CD4-positive, CD25-positive, alpha-beta regulatory T cell (primary cell): ENCODE results near the gene C1orf174. TPM values are rescaled to one million over a fixed set of nuclear protein-coding genes. Genes with fewer than 3 reads are reported as not detected.
A peak's percentile ranks its signal among the peaks of the same experiment; 100 is the strongest.

Experiments used
- ATAC-seq, 2 donors: fragments of 150-1000 bp; cut with Tn5 transposase; one replicate each; pipeline ENCODE4 v1.10.0; 2021; ENCODE audit warnings: low read depth in 2 of 2, moderate number of reproducible peaks in 2 of 2, moderate library complexity in 1 of 2
- DNase-seq, 3 donors: peaks; one replicate each; pipeline versions ENCODE4 v3.0.0 to v3.0.0-alpha.2; 2012 to 2022; ENCODE audit warnings: mixed read lengths in 1 of 3
- H3K27ac ChIP-seq: one replicate; pipeline ENCODE4 v1.7.0; 2013; ENCODE audit warnings: mild to moderate bottlenecking, low read length; ENCODE audit not compliant: insufficient read depth, poor library complexity, severe bottlenecking
- H3K27me3 ChIP-seq: one replicate; pipeline ENCODE4 v1.7.0; 2013; ENCODE audit warnings: low read length; ENCODE audit not compliant: control insufficient read depth, insufficient read depth
- H3K36me3 ChIP-seq: one replicate; pipeline ENCODE4 v1.7.0; 2013; ENCODE audit warnings: mild to moderate bottlenecking, low read length, moderate library complexity; ENCODE audit not compliant: control insufficient read depth, insufficient read depth
- H3K4me1 ChIP-seq: 2 replicates; pipeline ENCODE4 v1.7.0; 2013; ENCODE audit warnings: mild to moderate bottlenecking, low read length; ENCODE audit not compliant: insufficient read depth, control insufficient read depth, poor library complexity, severe bottlenecking
- H3K4me3 ChIP-seq: one replicate; pipeline ENCODE4 v1.7.0; 2013; ENCODE audit warnings: low read depth, mild to moderate bottlenecking, low read length, moderate library complexity
- H3K9me3 ChIP-seq, 2 experiments: 1 replicate in 1 of 2; 2 replicates in 1 of 2; pipeline ENCODE4 v1.7.0; 2013; ENCODE audit warnings: low read length in 2 of 2, mild to moderate bottlenecking in 1 of 2, moderate library complexity in 1 of 2; ENCODE audit not compliant: control insufficient read depth in 2 of 2
- H3K27ac Mint-ChIP-seq, 3 donors: one replicate each; pipeline ENCODE4 v1.8.0; 2020 to 2022; ENCODE audit warnings: mild to moderate bottlenecking in 3 of 3, mixed read lengths in 3 of 3, moderate library complexity in 2 of 3
- H3K27me3 Mint-ChIP-seq: one replicate; pipeline ENCODE4 v1.8.0; 2022; ENCODE audit warnings: mild to moderate bottlenecking, mixed read lengths
- H3K36me3 Mint-ChIP-seq: one replicate; pipeline ENCODE4 v1.8.0; 2020; ENCODE audit warnings: mixed read lengths
- H3K4me1 Mint-ChIP-seq, 4 donors: one replicate each; pipeline ENCODE4 v1.8.0; 2020 to 2022; ENCODE audit warnings: mixed read lengths in 4 of 4, mild to moderate bottlenecking in 1 of 4
- H3K4me3 Mint-ChIP-seq, 4 donors: one replicate each; pipeline ENCODE4 v1.8.0; 2020 to 2022; ENCODE audit warnings: mild to moderate bottlenecking in 4 of 4, mixed read lengths in 4 of 4, moderate library complexity in 3 of 4
- H3K9me3 Mint-ChIP-seq, 7 donors: one replicate each; pipeline ENCODE4 v1.8.0; 2020 to 2022; ENCODE audit warnings: mixed read lengths in 7 of 7, mild to moderate bottlenecking in 3 of 7, moderate library complexity in 2 of 7
- polyA plus RNA-seq, 4 donors: library from polyadenylated mRNA; unstranded; fragments of 300-500 nt; fragmentation: Illumina TruSeq; gene quantifications; one replicate each; pipeline ENCODE4 v1.2.3, GENCODE V29; 2021
- total RNA-seq: library from RNA; stranded (reverse); gene quantifications from one replicate; pipeline ENCODE4 v1.2.3, GENCODE V29; 2022

The C1orf174 gene
- total RNA-seq (15.4 TPM), polyA plus RNA-seq (10 to 100 TPM; 22.0 to 33.3 (median 26.9) TPM)

DNA sequence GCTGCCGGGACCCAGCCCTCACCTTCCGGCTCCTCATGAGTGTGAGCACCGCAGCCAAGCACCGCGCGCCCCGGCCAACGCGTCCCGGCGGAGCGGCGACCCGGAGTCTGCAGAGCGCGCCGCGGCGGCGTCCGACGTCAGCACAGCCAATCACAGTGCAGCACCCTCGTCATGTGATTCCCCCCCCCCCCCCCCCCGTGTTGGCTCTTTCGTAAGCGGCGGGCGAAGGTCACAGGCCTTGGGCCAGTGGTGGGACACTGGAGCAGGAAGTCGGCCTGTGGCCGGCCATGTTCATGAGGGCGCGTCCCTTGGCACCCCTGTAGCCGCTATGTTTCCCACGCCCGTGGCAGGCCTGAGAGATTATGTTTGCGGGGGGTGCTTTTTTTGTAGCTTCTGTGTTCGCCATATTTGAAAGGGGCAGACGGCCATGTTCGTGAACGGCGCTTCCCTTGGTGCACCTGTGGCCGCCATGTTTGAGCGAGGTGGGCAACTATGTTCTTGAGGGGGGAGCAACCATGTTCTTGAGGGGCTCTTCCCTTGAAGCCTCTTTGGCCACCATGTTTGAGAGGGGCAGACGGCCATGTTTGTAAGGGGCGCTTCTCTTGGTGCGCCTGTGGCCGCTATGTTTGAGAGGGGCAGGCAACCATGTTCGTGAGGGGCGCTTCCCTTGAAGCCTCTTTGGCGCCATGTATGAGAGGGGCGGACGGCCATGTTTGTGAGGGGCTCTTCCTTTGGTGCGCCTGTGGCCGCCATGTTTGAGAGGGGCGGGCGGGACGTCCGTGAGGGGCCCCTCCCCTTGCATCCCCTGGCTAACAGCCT lies at the start of gene C1orf174:
Gene C1orf174 (minus strand): TSS at position 123 of the 819 bp plus-strand sequence. CDS start 86 bp downstream, at position 37.
- DNase-seq = peak; percentile 94 to 98 (median 98)
- peaks cover 14 to 70% (median 44%) of the 10 kb centered on the region in 4 donors for H3K4me1 Mint-ChIP-seq
- H3K4me1 ChIP-seq = peaks cover 44% of the 10 kb centered on the region

DNA sequence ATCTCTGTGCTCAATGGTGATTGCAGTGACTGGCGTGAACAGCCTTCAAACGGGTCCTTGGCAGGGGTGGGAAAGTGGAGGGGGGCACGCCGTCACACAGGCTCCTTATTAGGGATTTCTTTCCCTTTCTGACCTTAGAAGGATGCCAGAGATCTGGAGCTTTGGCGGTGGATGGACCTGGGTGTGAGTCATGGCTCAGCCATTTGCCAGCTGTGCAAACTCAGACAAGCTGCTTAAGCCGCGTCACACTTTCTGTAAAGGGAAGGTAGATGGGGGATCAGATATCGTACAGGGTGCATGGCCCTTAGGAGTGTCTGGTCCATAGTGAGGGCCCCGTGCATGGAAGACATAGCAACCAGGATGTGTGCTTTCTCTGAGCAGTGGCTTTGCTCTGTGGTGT lies 48.3 kb upstream of the C1orf174 start:
- H3K27me3 ChIP-seq = no peaks in the 10 kb centered on the region
- H3K27me3 Mint-ChIP-seq = no peaks in the 10 kb centered on the region
- H3K27ac Mint-ChIP-seq = peak overlapping the region in 1 of 3 donors; percentile 77
- H3K36me3 ChIP-seq = no peaks in the 10 kb centered on the region
- no peak overlapping the region for H3K4me3 ChIP-seq
- no peak for ATAC-seq
- peaks cover 0 to 3% (median 0%) of the 10 kb centered on the region in 7 donors for H3K9me3 Mint-ChIP-seq
- no peaks in the 10 kb centered on the region for H3K4me1 Mint-ChIP-seq
- H3K9me3 ChIP-seq = no peaks in the 10 kb centered on the region
- H3K4me1 ChIP-seq = no peaks in the 10 kb centered on the region
- H3K4me3 Mint-ChIP-seq = no peak overlapping the region
- H3K27ac ChIP-seq = no peak overlapping the region
- H3K36me3 Mint-ChIP-seq = no peaks in the 10 kb centered on the region
- no peak for DNase-seq

More for the DNA sequence above, at the start of gene C1orf174:
- Mint-ChIP-seq H3K4me3 (peak within 1 kb of the TSS; percentile 95 to 97 (median 96)), H3K27me3 (no peaks in the 10 kb centered on the region), H3K9me3 (peaks cover 0 to 14% (median 4%) of the 10 kb centered on the region in 7 donors), H3K36me3 (peaks cover 13% of the 10 kb centered on the region), H3K27ac (peak within 1 kb of the TSS; percentile 91 to 99 (median 99))
- Histone ChIP-seq H3K9me3 (peaks cover 0 to 10% of the 10 kb centered on the region in 2 experiments), H3K27me3 (no peaks in the 10 kb centered on the region), H3K4me3 (peak within 1 kb of the TSS; percentile 67), H3K36me3 (peaks cover 3% of the 10 kb centered on the region), H3K27ac (peak within 1 kb of the TSS; percentile 93)
- ATAC-seq = peak; percentile 86 to 88

DNA sequence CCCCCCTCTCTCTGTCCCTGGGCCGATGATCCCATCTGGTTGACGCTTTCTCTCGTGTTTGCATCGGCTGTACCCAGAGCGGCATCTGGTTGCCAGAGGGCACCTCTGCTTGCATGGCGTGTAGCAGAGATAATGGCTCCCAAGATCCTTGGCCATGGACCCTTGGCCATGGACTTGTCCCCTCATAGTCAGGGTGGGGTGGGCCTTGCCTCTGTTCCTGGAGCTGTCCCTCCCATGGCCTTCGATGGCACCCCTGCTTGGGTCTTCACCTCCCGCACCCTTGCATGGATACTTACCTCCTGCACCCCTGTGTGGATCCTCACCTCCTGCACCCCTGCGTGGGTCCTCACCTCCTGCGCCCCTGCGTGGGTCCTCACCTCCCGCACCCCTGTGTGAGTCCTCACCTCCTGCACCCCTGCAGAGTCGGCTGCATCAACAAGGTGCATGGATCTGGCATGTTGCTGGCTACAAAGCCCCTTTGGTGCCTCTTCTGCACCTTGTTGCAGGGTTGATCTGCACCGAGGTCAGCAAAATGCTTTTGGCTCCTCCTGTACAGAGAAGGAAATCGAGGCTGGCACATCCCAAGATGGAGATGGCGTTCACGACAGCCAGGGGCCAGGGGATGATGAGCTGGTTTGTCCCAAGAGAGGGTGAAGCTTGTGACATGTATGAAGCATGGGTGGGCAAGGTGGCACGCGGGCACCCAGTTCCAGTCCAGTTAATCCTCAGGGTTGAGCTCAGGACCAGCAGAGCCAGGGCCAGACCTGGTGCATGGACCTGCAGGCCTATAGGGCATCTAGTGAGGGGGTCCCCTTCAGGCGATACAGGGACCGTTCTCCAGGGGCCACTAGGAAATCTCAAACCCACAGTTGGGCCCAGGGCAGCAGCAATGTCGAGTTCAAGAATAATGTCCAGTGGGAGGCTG lies 46.1 kb upstream of the C1orf174 start:
- Mint-ChIP-seq H3K27me3 (no peaks in the 10 kb centered on the region), H3K9me3 (peaks cover 0 to 3% (median 0%) of the 10 kb centered on the region in 7 donors), H3K36me3 (no peaks in the 10 kb centered on the region), H3K4me3 (no peak overlapping the region), H3K27ac (no peak overlapping the region), H3K4me1 (no peaks in the 10 kb centered on the region)
- no peak overlapping the region for H3K4me3 ChIP-seq
- no peaks in the 10 kb centered on the region for H3K4me1 ChIP-seq
- no peak overlapping the region for H3K27ac ChIP-seq
- ATAC-seq (no peak), DNase-seq (no peak)
- no peaks in the 10 kb centered on the region for H3K27me3 ChIP-seq
- no peaks in the 10 kb centered on the region for H3K9me3 ChIP-seq
- H3K36me3 ChIP-seq = no peaks in the 10 kb centered on the region

DNA sequence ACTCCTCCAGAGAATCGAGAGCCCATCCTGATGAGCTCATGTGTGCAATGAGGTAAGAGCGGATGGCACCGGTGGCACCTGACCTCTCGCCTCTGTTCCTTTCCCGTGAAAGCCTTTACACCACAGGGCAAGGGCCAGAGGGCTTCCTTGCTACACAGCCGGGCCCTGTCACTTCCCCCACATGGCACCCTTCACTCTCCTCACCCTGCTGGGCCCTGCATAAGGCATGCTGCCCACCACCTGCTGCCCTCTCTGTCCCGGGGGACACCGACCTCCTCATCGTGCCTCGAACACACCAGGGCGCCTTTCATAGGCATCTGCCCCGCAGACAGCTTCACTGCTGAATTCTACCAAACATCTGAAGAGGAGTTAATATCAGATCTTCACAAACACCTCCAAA lies 45.1 kb upstream of the C1orf174 start:
- Histone ChIP-seq H3K27me3 (no peaks in the 10 kb centered on the region), H3K36me3 (no peaks in the 10 kb centered on the region), H3K9me3 (no peaks in the 10 kb centered on the region), H3K27ac (no peak overlapping the region), H3K4me1 (no peaks in the 10 kb centered on the region), H3K4me3 (no peak overlapping the region)
- H3K4me1 Mint-ChIP-seq = no peaks in the 10 kb centered on the region
- ATAC-seq (no peak), DNase-seq (no peak)
- no peak overlapping the region for H3K27ac Mint-ChIP-seq
- H3K9me3 Mint-ChIP-seq = peaks cover 0 to 3% (median 0%) of the 10 kb centered on the region in 7 donors
- H3K4me3 Mint-ChIP-seq = no peak overlapping the region
- no peaks in the 10 kb centered on the region for H3K36me3 Mint-ChIP-seq
- no peaks in the 10 kb centered on the region for H3K27me3 Mint-ChIP-seq

DNA sequence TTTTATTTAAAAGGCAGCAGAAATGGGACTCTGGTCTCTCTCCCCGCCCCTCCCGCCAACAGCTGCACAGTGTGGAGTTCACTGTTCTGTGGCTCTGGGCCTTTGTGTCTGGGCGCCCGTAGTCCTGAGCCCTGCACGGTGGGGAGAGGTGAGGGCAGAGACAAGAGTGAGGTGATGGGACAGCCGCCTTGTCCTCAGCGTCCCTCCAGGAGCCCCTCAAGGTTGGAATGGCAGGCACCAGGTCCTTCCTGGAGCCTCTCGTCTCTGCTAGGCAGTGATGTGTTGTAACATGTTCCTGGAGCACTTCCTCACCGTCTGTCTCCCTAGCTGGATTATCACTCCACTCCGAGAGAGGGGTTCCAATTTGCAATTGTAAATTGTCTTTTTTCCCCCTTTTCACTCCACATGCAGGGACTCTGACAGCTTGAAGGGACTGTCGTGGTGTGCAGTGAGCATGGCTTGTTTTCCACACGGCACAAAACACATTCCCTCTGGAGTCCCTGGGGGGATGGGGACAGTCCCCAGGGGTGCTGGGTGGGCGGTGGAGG lies 44.6 kb upstream of the C1orf174 start:
- H3K27me3 ChIP-seq = no peaks in the 10 kb centered on the region
- Mint-ChIP-seq H3K4me3 (no peak overlapping the region), H3K4me1 (no peaks in the 10 kb centered on the region), H3K9me3 (peaks cover 0 to 3% (median 0%) of the 10 kb centered on the region in 7 donors), H3K36me3 (no peaks in the 10 kb centered on the region), H3K27ac (no peak overlapping the region), H3K27me3 (no peaks in the 10 kb centered on the region)
- H3K36me3 ChIP-seq = no peaks in the 10 kb centered on the region
- ATAC-seq = no peak
- H3K4me1 ChIP-seq = no peaks in the 10 kb centered on the region
- no peak overlapping the region for H3K4me3 ChIP-seq
- no peak for DNase-seq
- H3K9me3 ChIP-seq = no peaks in the 10 kb centered on the region
- no peak overlapping the region for H3K27ac ChIP-seq

DNA sequence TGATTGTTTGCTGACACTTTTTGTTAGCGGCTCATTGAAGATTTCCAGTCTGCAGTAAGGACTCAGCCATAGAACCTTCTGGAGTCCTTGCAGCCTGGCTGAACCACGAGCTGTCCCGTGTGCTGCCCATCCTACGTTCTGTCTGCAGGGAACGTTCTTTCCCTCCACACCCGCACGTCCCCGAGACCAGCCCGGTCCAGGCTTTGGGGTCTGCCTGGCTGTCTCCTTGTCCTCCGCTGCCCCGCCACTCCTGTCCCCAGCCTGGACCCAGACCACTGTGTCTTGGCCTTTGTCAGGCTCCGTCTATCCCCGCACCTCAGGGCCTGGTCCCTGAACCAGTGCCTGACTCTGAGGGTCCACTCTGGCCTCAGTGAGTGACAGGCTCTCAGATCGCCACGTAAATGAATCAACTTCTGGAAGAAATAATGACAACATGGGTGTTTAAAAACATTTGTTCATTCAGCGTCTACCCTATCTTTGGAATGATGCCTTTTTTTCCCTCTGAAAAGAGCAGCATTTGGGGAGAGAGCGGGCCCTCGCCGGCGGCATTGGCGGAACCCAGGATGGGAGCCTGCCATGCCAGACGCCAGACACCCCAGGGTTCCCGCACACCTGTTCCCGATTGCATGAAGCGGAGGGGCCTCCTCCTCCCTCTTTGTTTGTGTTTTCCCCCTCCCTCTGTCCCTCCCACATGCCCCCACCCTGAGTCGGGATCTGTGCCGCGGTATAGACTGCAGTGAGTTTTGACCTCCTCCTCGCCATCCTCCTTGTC lies 43.9 kb upstream of the C1orf174 start:
- Mint-ChIP-seq H3K9me3 (peaks cover 0 to 2% (median 0%) of the 10 kb centered on the region in 7 donors), H3K27ac (no peak overlapping the region), H3K4me3 (no peak overlapping the region), H3K36me3 (no peaks in the 10 kb centered on the region), H3K27me3 (no peaks in the 10 kb centered on the region), H3K4me1 (no peaks in the 10 kb centered on the region)
- ATAC-seq (no peak), DNase-seq (no peak)
- no peaks in the 10 kb centered on the region for H3K36me3 ChIP-seq
- no peak overlapping the region for H3K27ac ChIP-seq
- H3K9me3 ChIP-seq = no peaks in the 10 kb centered on the region
- H3K4me3 ChIP-seq = no peak overlapping the region
- H3K4me1 ChIP-seq = no peaks in the 10 kb centered on the region
- no peaks in the 10 kb centered on the region for H3K27me3 ChIP-seq

DNA sequence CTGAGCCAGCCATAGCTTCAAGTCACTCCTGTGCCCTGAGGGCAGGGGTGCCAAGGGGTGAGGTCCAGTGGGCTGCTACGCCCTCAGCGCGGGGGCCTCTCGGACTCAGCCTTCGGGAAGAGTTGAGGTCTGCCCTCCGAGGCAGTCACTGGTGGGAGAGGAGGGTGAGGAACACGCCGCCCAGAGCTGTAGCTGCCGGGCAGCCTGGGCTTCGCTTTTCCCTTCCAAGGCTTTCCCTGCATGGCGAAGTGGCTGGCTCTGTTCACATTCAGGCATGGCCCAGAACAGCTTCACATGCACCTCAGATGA lies 43.0 kb upstream of the C1orf174 start:
- Histone ChIP-seq H3K36me3 (no peaks in the 10 kb centered on the region), H3K27ac (no peak overlapping the region), H3K27me3 (no peaks in the 10 kb centered on the region), H3K4me3 (no peak overlapping the region), H3K4me1 (no peaks in the 10 kb centered on the region), H3K9me3 (no peaks in the 10 kb centered on the region)
- ATAC-seq = no peak
- DNase-seq = no peak
- Mint-ChIP-seq H3K27me3 (no peaks in the 10 kb centered on the region), H3K27ac (no peak overlapping the region), H3K4me1 (no peaks in the 10 kb centered on the region), H3K9me3 (peaks cover 0 to 3% (median 0%) of the 10 kb centered on the region in 7 donors), H3K36me3 (no peaks in the 10 kb centered on the region), H3K4me3 (no peak overlapping the region)
